HL-60 (cell line): Measurements from ENCODE around the gene ANKRD53.

Experiments used
- CTCF ChIP-seq: IDR thresholded peaks from one replicate; pipeline ENCODE4 v1.5.1; 2011; ENCODE audit warnings: low read length, control low read depth, inconsistent platforms; ENCODE audit not compliant: insufficient read depth
- GABPA ChIP-seq: IDR thresholded peaks from 2 replicates; pipeline ENCODE4 v1.6.1; 2012; ENCODE audit warnings: low read depth
- POLR2AphosphoS5 ChIP-seq: IDR thresholded peaks from 2 replicates; pipeline ENCODE4 v1.6.1; 2012; ENCODE audit warnings: low read depth
- SPI1 ChIP-seq: IDR thresholded peaks from 2 replicates; pipeline ENCODE4 v1.6.1; 2012; ENCODE audit warnings: low read depth, mild to moderate bottlenecking, borderline replicate concordance

GRCh38 chr2:71005271-71006202, 27.1 kb downstream of the ANKRD53 start:
- no peak for TF ChIP-seq CTCF
- TF ChIP-seq GABPA, result no peak
- no peak for TF ChIP-seq POLR2AphosphoS5
- TF ChIP-seq SPI1, result no peak
